H7 (cell line): ENCODE measurements around the gene FGF19. TPM values are rescaled to one million over a fixed set of nuclear protein-coding genes. Genes with fewer than 3 reads are reported as not detected.
"Not testable (repeated sequence)": the region's sequence is repeated elsewhere in the genome, so short reads cannot be mapped to it uniquely, and the experiment has no call there.

Experiments used
- DNase-seq: peaks from one replicate; pipeline ENCODE4 v3.0.0; 2012
- H3K27me3 ChIP-seq: 2 replicates; pipeline ENCODE4 v1.6.0; 2011; ENCODE audit warnings: mild to moderate bottlenecking, low read length; ENCODE audit not compliant: control insufficient read depth, insufficient read depth
- H3K36me3 ChIP-seq: replicated peaks from 2 replicates; pipeline ENCODE4 v1.5.1; 2011; ENCODE audit warnings: low read length; ENCODE audit not compliant: control insufficient read depth, insufficient read depth
- H3K4me3 ChIP-seq: 2 replicates; pipeline ENCODE4 v1.5.1; 2011; ENCODE audit warnings: low read depth, mild to moderate bottlenecking, control low read depth, low read length, moderate library complexity; ENCODE audit not compliant: insufficient read depth
- total RNA-seq: library from RNA; depleted of rRNA; stranded (reverse); fragments of >200 nt; shearing (Covaris generic); gene quantifications from 2 replicates; pipeline ENCODE4 v1.2.3, GENCODE V29; 2014

The FGF19 gene
- total RNA-seq, 1 experiment from 2014 or later, result 36.7 TPM

- Histone ChIP-seq H3K27me3 (no peaks in the 10 kb centered on the region), H3K36me3 (peaks cover 2% of the 10 kb centered on the region), H3K4me3 (no peak overlapping the region)
- DNase-seq, result no peak
These were observed 8.2 kb downstream of the FGF19 start for GRCh38 chr11:69695581-69695980.

GRCh38 chr11:69694781-69695180, 9.0 kb downstream of the FGF19 start:
- H3K36me3 ChIP-seq, result peaks cover 2% of the 10 kb centered on the region

GRCh38 chr11:69692422-69692821, 11.4 kb downstream of the FGF19 start:
- H3K36me3 ChIP-seq, result no peaks in the 10 kb centered on the region
- no peak overlapping the region for H3K4me3 ChIP-seq
- DNase-seq, result no peak
- H3K27me3 ChIP-seq, result no peaks in the 10 kb centered on the region

More at GRCh38 chr11:69694781-69695180, 9.0 kb downstream of the FGF19 start:
- Histone ChIP-seq H3K4me3 (no peak overlapping the region), H3K27me3 (no peaks in the 10 kb centered on the region)
- DNase-seq, result no peak

- H3K27me3 ChIP-seq, result no peaks in the 10 kb centered on the region
- H3K4me3 ChIP-seq, result no peak overlapping the region
- H3K36me3 ChIP-seq, result no peaks in the 10 kb centered on the region
- DNase-seq, result no peak
These were observed 12.4 kb downstream of the FGF19 start for GRCh38 chr11:69691463-69691862.

- H3K36me3 ChIP-seq, result no peaks in the 10 kb centered on the region
These were observed 14.1 kb downstream of the FGF19 start for GRCh38 chr11:69689484-69690319.

GRCh38 chr11:69687969-69688771, 15.7 kb downstream of the FGF19 start:
- not testable (repeated sequence) for H3K36me3 ChIP-seq, H3K27me3 ChIP-seq, DNase-seq, H3K4me3 ChIP-seq

More at GRCh38 chr11:69689484-69690319, 14.1 kb downstream of the FGF19 start:
- H3K4me3 ChIP-seq, result no peak overlapping the region
- H3K27me3 ChIP-seq, result peaks cover 2% of the 10 kb centered on the region
- no peak for DNase-seq

GRCh38 chr11:69686856-69687255, 17.0 kb downstream of the FGF19 start:
- Histone ChIP-seq H3K4me3 (no peak overlapping the region), H3K27me3 (peaks cover 2% of the 10 kb centered on the region), H3K36me3 (no peaks in the 10 kb centered on the region)
- DNase-seq, result peak; percentile 19

GRCh38 chr11:69686452-69686851, 17.4 kb downstream of the FGF19 start:
- peak; percentile 58 for DNase-seq
- Histone ChIP-seq H3K4me3 (no peak overlapping the region), H3K27me3 (peaks cover 2% of the 10 kb centered on the region), H3K36me3 (no peaks in the 10 kb centered on the region)

- DNase-seq, result no peak
- peaks cover 2% of the 10 kb centered on the region for H3K27me3 ChIP-seq
- H3K36me3 ChIP-seq, result no peaks in the 10 kb centered on the region
- peak overlapping the region; percentile 10; the same call in 1 of the 2 replicates for H3K4me3 ChIP-seq
These were observed 18.5 kb downstream of the FGF19 start for GRCh38 chr11:69685348-69685747.

- peak; percentile 32 for DNase-seq
- Histone ChIP-seq H3K36me3 (no peaks in the 10 kb centered on the region), H3K27me3 (peaks cover 2% of the 10 kb centered on the region), H3K4me3 (no peak overlapping the region)
These were observed 19.2 kb downstream of the FGF19 start for GRCh38 chr11:69684651-69685050.

GRCh38 chr11:69683764-69684333, 20.0 kb downstream of the FGF19 start:
- Histone ChIP-seq H3K36me3 (no peaks in the 10 kb centered on the region), H3K4me3 (no peak overlapping the region), H3K27me3 (peaks cover 2% of the 10 kb centered on the region)
- DNase-seq, result peak; percentile 80

GRCh38 chr11:69682681-69683326, 21.0 kb downstream of the FGF19 start:
- Histone ChIP-seq H3K27me3 (peaks cover 2% of the 10 kb centered on the region), H3K4me3 (no peak overlapping the region), H3K36me3 (no peaks in the 10 kb centered on the region)
- peak; percentile 14 for DNase-seq

GRCh38 chr11:69682221-69682620, 21.6 kb downstream of the FGF19 start:
- DNase-seq, result no peak
- Histone ChIP-seq H3K4me3 (no peak overlapping the region), H3K36me3 (no peaks in the 10 kb centered on the region), H3K27me3 (peaks cover 2% of the 10 kb centered on the region)

GRCh38 chr11:69680688-69681087, 23.1 kb downstream of the FGF19 start:
- Histone ChIP-seq H3K36me3 (no peaks in the 10 kb centered on the region), H3K27me3 (peaks cover 1% of the 10 kb centered on the region), H3K4me3 (no peak overlapping the region)
- DNase-seq, result no peak
